GM12878 (cell line): ENCODE data around the gene ZNF592. TPM values are rescaled to one million over a fixed set of nuclear protein-coding genes. Genes with fewer than 3 reads are reported as not detected.

Source experiments
- ATAC-seq: fragments of 200-7000 bp; cut with Tn5 transposase; 3 replicates; pipeline ENCODE4 v1.9.1; 2020; ENCODE audit warnings: mild to moderate bottlenecking, moderate library complexity
- BruUV-seq: library from RNA; stranded (reverse); fragments of 400-500 nt; replicated peaks from 2 replicates; lab custom pipeline; 2021; lab: Mats Ljungman, UMichigan
- CTCF ChIA-PET: fragments of 300-600 bp; sonication (Branson Sonifier 250); formaldehyde crosslinking; extraction: SDS; loops from one replicate; lab custom pipeline; 2021; ENCODE audit warnings: inconsistent platforms; lab: Yijun Ruan, JAX
- POLR2A ChIA-PET: fragments of 350-600 bp; formaldehyde crosslinking; extraction: SDS; loops from one replicate; lab custom pipeline; 2021; ENCODE audit warnings: inconsistent platforms; lab: Charles Lee
- RAD21 ChIA-PET: fragments of 300-600 bp; sonication (Branson Sonifier 250); formaldehyde crosslinking; loops from one replicate; lab custom pipeline; 2023; ENCODE audit warnings: antibody characterized with exemption; ENCODE audit not compliant: unreplicated experiment; lab: Charles Lee
- SMC1A ChIA-PET: fragments of 300-600 bp; sonication (Branson Sonifier 250); formaldehyde crosslinking; loops from one replicate; lab custom pipeline; 2023; ENCODE audit not compliant: unreplicated experiment, uncharacterized antibody; lab: Charles Lee
- DNase-seq: peaks from one replicate; pipeline ENCODE4 v3.0.0-alpha.2; 2011; ENCODE audit warnings: low read depth, low spot score
- FAIRE-seq: peaks from 3 replicates; lab custom pipeline; 2011; peaks lifted over from hg19 to GRCh38; lab: Jason Lieb, UNC
- H2AFZ ChIP-seq: 2 replicates; pipeline ENCODE4 v1.6.0; 2011; ENCODE audit warnings: low read depth, low read length, control low read depth; ENCODE audit not compliant: control insufficient read depth
- H3K27ac ChIP-seq: 2 replicates; pipeline ENCODE4 v1.5.1; 2011; ENCODE audit warnings: control low read depth; ENCODE audit not compliant: control insufficient read depth, insufficient read depth
- H3K27me3 ChIP-seq, 2 experiments: replicated peaks in 1 of 2; 2 replicates each; pipeline versions ENCODE4 v1.6.0 to v1.6.1; 2011; ENCODE audit warnings: low read length in 1 of 2; ENCODE audit not compliant: control insufficient read depth in 2 of 2, insufficient read depth in 2 of 2
- H3K36me3 ChIP-seq, 2 experiments: 2 replicates each; pipeline ENCODE4 v1.5.1; 2011; ENCODE audit warnings: low read length in 1 of 2; ENCODE audit not compliant: control insufficient read depth in 2 of 2, insufficient read depth in 2 of 2
- H3K4me1 ChIP-seq: 2 replicates; pipeline ENCODE4 v1.6.1; 2011; ENCODE audit warnings: mild to moderate bottlenecking, low read length, moderate library complexity, mixed read lengths; ENCODE audit not compliant: control insufficient read depth, insufficient read depth
- H3K4me2 ChIP-seq: 2 replicates; pipeline ENCODE4 v1.6.0; 2011; ENCODE audit warnings: control low read depth; ENCODE audit not compliant: control insufficient read depth, insufficient read depth
- H3K4me3 ChIP-seq: fragments of 200-600 bp; sonication (generic); 2 replicates; pipeline ENCODE4 v1.5.1; 2016
- H3K79me2 ChIP-seq: 2 replicates; pipeline ENCODE4 v1.6.0; 2011; ENCODE audit warnings: low read length; ENCODE audit not compliant: control insufficient read depth, insufficient read depth
- H3K9ac ChIP-seq: 2 replicates; pipeline ENCODE4 v1.8.0; 2011; ENCODE audit warnings: low read length, control low read depth, mixed read lengths; ENCODE audit not compliant: control insufficient read depth, insufficient read depth
- H3K9me3 ChIP-seq: replicated peaks from 3 replicates; pipeline ENCODE4 v1.5.1; 2011; ENCODE audit warnings: mild to moderate bottlenecking, low read length; ENCODE audit not compliant: control insufficient read depth, insufficient read depth
- H4K20me1 ChIP-seq: 2 replicates; pipeline ENCODE4 v1.6.0; 2011; ENCODE audit not compliant: control insufficient read depth, insufficient read depth
- NFYB ChIP-seq: IDR thresholded peaks from 2 replicates; pipeline ENCODE4 v1.6.1; 2011; ENCODE audit warnings: low read depth, mild to moderate bottlenecking, low read length, improper control_type of control experiment, moderate library complexity; ENCODE audit not compliant: insufficient read depth
- NRF1 ChIP-seq: conservative IDR thresholded peaks from 2 replicates; pipeline ENCODE4 v1.6.1; 2011; ENCODE audit warnings: mild to moderate bottlenecking, low read depth, low read length, improper control_type of control experiment
- SMC3 ChIP-seq: IDR thresholded peaks from 2 replicates; pipeline ENCODE4 v1.6.1; 2011; ENCODE audit warnings: low read length, improper control_type of control experiment, borderline replicate concordance
- STAT1 ChIP-seq: fragments of 450-650 bp; conservative IDR thresholded peaks from 2 replicates; pipeline ENCODE4 v1.6.1; 2014; ENCODE audit warnings: antibody characterized with exemption, mild to moderate bottlenecking
- ZBTB11 ChIP-seq: fragments of 450-650 bp; formaldehyde crosslinking; IDR thresholded peaks from 2 replicates; pipeline ENCODE4 v1.5.0; 2022; ENCODE audit warnings: mild to moderate bottlenecking, missing genetic modification characterization
- ZSCAN29 ChIP-seq: fragments of 450-650 bp; IDR thresholded peaks from 2 replicates; pipeline ENCODE4 v1.6.1; 2017; ENCODE audit warnings: mild to moderate bottlenecking, moderate library complexity
- WGBS: methylation state at CpG from one replicate; pipeline ENCODE4 v1.1.6; 2016; ENCODE audit warnings: low lambda C conversion rate; ENCODE audit not compliant: insufficient replicate concordance, insufficient coverage; ENCODE audit errors: missing lambda C conversion rate; 5-methylcytosine and 5-hydroxymethylcytosine counted together
- in situ Hi-C: fragments of 300-500 bp; cut with MboI; formaldehyde crosslinking; loops from 9 replicates; pipeline ENCODE4 v1.14.3; 2018; ENCODE audit warnings: mixed read lengths
- intact Hi-C: fragments of 100-400 bp; cut with micrococcal nuclease; formaldehyde crosslinking; loops from one replicate; pipeline ENCODE4 v1.14.2; 2022; ENCODE audit not compliant: unreplicated experiment
- polyA plus RNA-seq, 11 experiments: library from polyadenylated mRNA; depleted of rRNA in 4 of 11; unstranded in 6 of 11; stranded (reverse) in 5 of 11; fragments of >200 nt; fragmentation: Nextera tagmentation in 4 of 11; fragmentation: Illumina TruSeq in 1 of 11; extraction: Ambion mirVana in 4 of 11; extraction: Trizol in 1 of 11; gene quantifications; 1 replicate in 1 of 11; 2 replicates in 10 of 11; pipeline versions ENCODE4 v1.2.1 to v1.2.3, GENCODE V29; 2011 to 2016; ENCODE audit warnings: inconsistent platforms in 2 of 11, missing spikeins in 2 of 11, low read depth in 1 of 11
- total RNA-seq, 4 experiments: library from RNA; depleted of rRNA in 3 of 4; stranded (reverse); fragments of >200 nt in 3 of 4; fragmentation: Illumina TruSeq in 1 of 4; extraction: Trizol in 1 of 4; gene quantifications; 2 replicates each; pipeline versions ENCODE4 v1.2.1 to v1.2.3, GENCODE V29; 2013 to 2021

ZNF592 gene
- total and polyA plus RNA-seq, 10 of the 15 experiments (the other 5 are each of a cell fraction or from before 2014, with no cell fraction given) = 0.95 to 23.7 (median 8.6) TPM

GRCh38 chr15:84799511-84800187 is 51.3 kb downstream of the ZNF592 start:
- ChIA-PET RAD21 (no interaction called here), CTCF (no interaction called here), POLR2A (no interaction called here), SMC1A (no interaction called here)
- in situ Hi-C loops = no loop called here
- Histone ChIP-seq H3K9ac (no peak overlapping the region), H3K4me3 (no peak overlapping the region), H3K9me3 (no peaks in the 10 kb centered on the region), H3K27me3 (no peaks in the 10 kb centered on the region), H3K4me2 (no peak overlapping the region), H3K27ac (no peak overlapping the region), H3K79me2 (no peaks in the 10 kb centered on the region), H2AFZ (no peak overlapping the region), H3K36me3 (peaks cover 28 to 32% of the 10 kb centered on the region in 2 experiments), H3K4me1 (no peaks in the 10 kb centered on the region), H4K20me1 (no peaks in the 10 kb centered on the region; the same call in 1 of the 2 replicates)
- DNase-seq (no peak), ATAC-seq (no peak), FAIRE-seq (no peak)
- intact Hi-C loops = no loop called here
- BruUV-seq = no TSS peak
- no peak for TF ChIP-seq NFYB
- no peak for TF ChIP-seq NRF1
- TF ChIP-seq SMC3 = no peak
- TF ChIP-seq STAT1 = no peak
- TF ChIP-seq ZSCAN29 = no peak
- TF ChIP-seq ZBTB11 (CRISPR knock-in tag) = no peak
- WGBS = 82% methylated on average over 10 of the region's 10 CpGs
